Esophagus muscularis mucosa (tissue), 4 donors: ENCODE results near the gene PM20D1. TPM values are rescaled to one million over a fixed set of nuclear protein-coding genes. Genes with fewer than 3 reads are reported as not detected.
"Not testable (repeated sequence)": the region's sequence is repeated elsewhere in the genome, so short reads cannot be mapped to it uniquely, and the experiment has no call there.

Source experiments
- DNase-seq: peaks from one replicate; pipeline ENCODE4 v3.0.0-alpha.2; 2017; ENCODE audit errors: extremely low spot score
- H3K27ac ChIP-seq, 4 donors: fragments of 200-600 bp; sonication (generic); replicated peaks in 1 of 4; 1 replicate in 3 of 4; 2 replicates in 1 of 4; pipeline ENCODE4 v1.5.1; 2016 to 2019; ENCODE audit warnings: mild to moderate bottlenecking in 1 of 4
- H3K27me3 ChIP-seq, 4 donors: fragments of 200-600 bp; sonication (generic); one replicate each; pipeline versions ENCODE4 v1.5.1 to v1.6.0; 2016 to 2019
- H3K36me3 ChIP-seq, 4 donors: fragments of 200-600 bp; sonication (generic); one replicate each; pipeline ENCODE4 v1.5.1; 2016 to 2019
- H3K4me1 ChIP-seq, 4 donors: fragments of 200-600 bp; sonication (generic); one replicate each; pipeline ENCODE4 v1.5.1; 2016 to 2019
- H3K4me3 ChIP-seq, 4 donors: fragments of 200-600 bp; sonication (generic); 1 replicate in 2 of 4; 2 replicates in 2 of 4; pipeline ENCODE4 v1.5.1; 2016 to 2019; ENCODE audit warnings: mild to moderate bottlenecking in 4 of 4, moderate library complexity in 1 of 4
- H3K9me3 ChIP-seq, 4 donors: fragments of 200-600 bp; sonication (generic); 1 replicate in 3 of 4; 2 replicates in 1 of 4; pipeline ENCODE4 v1.5.1; 2016 to 2019
- CTCF ChIP-seq, 3 experiments: fragments of 200-600 bp in 2 of 3; fragments of 450-650 bp in 1 of 3; sonication (generic) in 2 of 3; IDR thresholded peaks; one replicate each; pipeline ENCODE4 v1.5.1; 2017 to 2019; ENCODE audit warnings: antibody characterized with exemption in 3 of 3, mild to moderate bottlenecking in 2 of 3, moderate library complexity in 1 of 3
- EP300 ChIP-seq: sonication (generic); formaldehyde crosslinking; IDR thresholded peaks from one replicate; pipeline ENCODE4 v1.6.1; 2017; ENCODE audit warnings: antibody characterized with exemption
- POLR2A ChIP-seq: fragments of 450-650 bp; IDR thresholded peaks from one replicate; pipeline ENCODE4 v1.6.1; 2017; ENCODE audit warnings: antibody characterized with exemption, moderate library complexity, mild to moderate bottlenecking, low read depth
- POLR2AphosphoS5 ChIP-seq, 2 donors: sonication (generic); formaldehyde crosslinking; IDR thresholded peaks; one replicate each; pipeline ENCODE4 v1.6.1; 2017; ENCODE audit warnings: antibody characterized with exemption in 2 of 2
- WGBS: methylation state at CpG from one replicate; pipeline ENCODE4 v1.1.5; 2018; 5-methylcytosine and 5-hydroxymethylcytosine counted together
- intact Hi-C: fragments of 100-400 bp; cut with DNase I; formaldehyde crosslinking; loops from one replicate; pipeline ENCODE4 v1.15.1; 2023
- total RNA-seq, 4 donors: library from RNA; depleted of rRNA; stranded (reverse); fragments of >200 nt; gene quantifications; one replicate each; pipeline versions ENCODE4 v1.1.0 to v1.2.1, GENCODE V29; 2016

The PM20D1 gene
- 1 to 10 TPM in 1 of 4 donors, under 1 TPM in 1, not detected in 2; 0.29 to 2.5 TPM for total RNA-seq

GRCh38 chr1:205849619-205850355 lies at the start of gene PM20D1:
TSS of gene PM20D1 (minus strand) at chr1:205850132. CDS start at chr1:205850072, 60 bp downstream.
- 38% methylated on average over 30 of the region's 39 CpGs for WGBS
- no peaks in the 10 kb centered on the region for H3K36me3 ChIP-seq
- intact Hi-C loops, result no loop called here

GRCh38 chr1:205896351-205896750 lies 46.4 kb upstream of the PM20D1 start:
- Histone ChIP-seq H3K36me3 (peaks cover 0 to 7% (median 0%) of the 10 kb centered on the region in 4 donors), H3K27ac (no peak overlapping the region), H3K4me1 (no peaks in the 10 kb centered on the region), H3K27me3 (no peaks in the 10 kb centered on the region), H3K9me3 (peaks cover 0 to 16% (median 0%) of the 10 kb centered on the region in 4 donors), H3K4me3 (no peak overlapping the region)
- no peak for TF ChIP-seq POLR2AphosphoS5 (IDR thresholded peaks at IDR 0.05)
- no peak for TF ChIP-seq CTCF (IDR thresholded peaks at IDR 0.05)
- TF ChIP-seq POLR2A, result no peak
- TF ChIP-seq EP300, result no peak
- intact Hi-C loops, result no loop called here
- DNase-seq, result no peak
- 76% methylated on average over 1 of the region's 1 CpG for WGBS

More at GRCh38 chr1:205849619-205850355, at the start of gene PM20D1:
- TF ChIP-seq POLR2AphosphoS5 (IDR thresholded peaks at IDR 0.05) (peak; percentile 54 to 73), POLR2A (no peak)
- Histone ChIP-seq H3K27me3 (no peaks in the 10 kb centered on the region), H3K9me3 (no peaks in the 10 kb centered on the region), H3K4me3 (peak within 1 kb of the TSS; percentile 40 to 58 (median 48)), H3K4me1 (peaks cover 0 to 14% (median 3%) of the 10 kb centered on the region in 4 donors), H3K27ac (no peak within 1 kb of the TSS)
- DNase-seq, result no peak

- H3K36me3 ChIP-seq, H3K4me3 ChIP-seq, H3K4me1 ChIP-seq, DNase-seq, intact Hi-C loops, H3K27ac ChIP-seq, H3K27me3 ChIP-seq: not testable (repeated sequence)
- 89% methylated on average over 3 of the region's 3 CpGs for WGBS
- peaks cover 0 to 16% (median 0%) of the 10 kb centered on the region in 4 donors for H3K9me3 ChIP-seq
These were observed 44.2 kb upstream of the PM20D1 start for GRCh38 chr1:205894119-205894518.

GRCh38 chr1:205892175-205892574 lies 42.2 kb upstream of the PM20D1 start:
- H3K4me3 ChIP-seq, H3K27me3 ChIP-seq, DNase-seq, intact Hi-C loops, H3K4me1 ChIP-seq, H3K36me3 ChIP-seq, H3K27ac ChIP-seq, H3K9me3 ChIP-seq: not testable (repeated sequence)
- WGBS, result 60% methylated on average over 2 of the region's 2 CpGs

GRCh38 chr1:205891481-205891880 lies 41.5 kb upstream of the PM20D1 start:
- H3K9me3 ChIP-seq, H3K27me3 ChIP-seq, H3K4me1 ChIP-seq, intact Hi-C loops, H3K36me3 ChIP-seq, H3K4me3 ChIP-seq, H3K27ac ChIP-seq: not testable (repeated sequence)
- WGBS, result 57% methylated on average over 2 of the region's 2 CpGs
- DNase-seq, result peak; percentile 12

GRCh38 chr1:205890631-205891030 lies 40.7 kb upstream of the PM20D1 start:
- H3K4me1 ChIP-seq, H3K36me3 ChIP-seq, H3K27ac ChIP-seq, intact Hi-C loops, H3K4me3 ChIP-seq, H3K9me3 ChIP-seq, H3K27me3 ChIP-seq: not testable (repeated sequence)
- peak; percentile 17 for DNase-seq
- WGBS, result 77% methylated on average over 3 of the region's 3 CpGs

GRCh38 chr1:205889706-205890105 lies 39.8 kb upstream of the PM20D1 start:
- H3K27ac ChIP-seq, H3K9me3 ChIP-seq, H3K4me3 ChIP-seq, H3K27me3 ChIP-seq, H3K36me3 ChIP-seq, intact Hi-C loops, H3K4me1 ChIP-seq: not testable (repeated sequence)
- 75% methylated on average over 3 of the region's 3 CpGs for WGBS
- DNase-seq, result peak; percentile 39

GRCh38 chr1:205889006-205889405 lies 39.1 kb upstream of the PM20D1 start:
- peak; percentile 57 for DNase-seq
- H3K9me3 ChIP-seq, intact Hi-C loops, H3K27me3 ChIP-seq, H3K27ac ChIP-seq, H3K4me3 ChIP-seq, H3K4me1 ChIP-seq, H3K36me3 ChIP-seq: not testable (repeated sequence)
- 83% methylated on average over 4 of the region's 4 CpGs for WGBS
